Posterior vena cava (tissue), 2 donors: ENCODE data around the gene PPARD. TPM values are rescaled to one million over a fixed set of nuclear protein-coding genes. Genes with fewer than 3 reads are reported as not detected.
A peak's percentile ranks its signal among the peaks of the same experiment; 100 is the strongest.
"Not testable (repeated sequence)": the region's sequence is repeated elsewhere in the genome, so short reads cannot be mapped to it uniquely, and the experiment has no call there.

Experiments
- DNase-seq: peaks from one replicate; pipeline ENCODE4 v3.0.0-alpha.2; 2020; ENCODE audit warnings: low spot score
- intact Hi-C, 2 donors: fragments of 100-400 bp; cut with DNase I; formaldehyde crosslinking; loops; one replicate each; pipeline versions ENCODE4 v1.14.1 to v1.14.2; 2022 to 2023
- total RNA-seq, 2 donors: library from RNA; stranded (reverse); fragmentation: NEBNext Ultra II Directional; extraction: Animal tissue kit (Norgen Biotek cat#: 25700); gene quantifications; one replicate each; pipeline ENCODE4 v1.2.1, GENCODE V29; 2021
- donor health status: DM: yes; HTN: yes; CAD: no.
- donor health status: DM: yes; HTN: yes; CAD: no.

PPARD gene
- total RNA-seq, 2 donors from 2014 or later = 16.3 to 19.8 TPM

GRCh38 chr6:35310265-35310831 is 32.0 kb upstream of the PPARD start:
- DNase-seq = peak; percentile 47
- intact Hi-C loops = no loop called here

GRCh38 chr6:35311390-35312075 is 30.8 kb upstream of the PPARD start:
- intact Hi-C loops = no loop called here
- peak; percentile 69 for DNase-seq

- peak; percentile 52 for DNase-seq
- intact Hi-C loops = no loop called here
Observed at GRCh38 chr6:35312076-35312800, 30.1 kb upstream of the PPARD start.

DNA sequence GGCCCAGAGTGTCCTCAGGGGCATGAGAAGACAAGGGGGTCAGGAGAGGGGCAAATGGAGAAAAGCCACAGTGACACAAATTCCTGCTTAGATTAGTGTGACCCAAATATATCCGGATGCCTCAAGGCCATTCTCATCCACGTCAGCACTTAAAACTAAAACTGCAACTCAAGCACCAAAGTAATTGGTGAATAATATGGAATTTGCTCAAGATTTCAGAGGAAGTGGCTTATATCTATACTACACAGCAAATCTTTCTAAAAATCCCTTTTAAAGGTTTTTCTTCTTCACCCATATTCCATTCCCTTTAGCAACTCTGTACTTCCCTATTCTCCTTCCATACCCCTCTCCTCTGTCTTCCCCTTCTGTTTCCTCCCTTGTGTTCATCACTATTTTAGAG is 29.6 kb upstream of the PPARD start:
- DNase-seq = no peak
- intact Hi-C loops = no loop called here

DNA sequence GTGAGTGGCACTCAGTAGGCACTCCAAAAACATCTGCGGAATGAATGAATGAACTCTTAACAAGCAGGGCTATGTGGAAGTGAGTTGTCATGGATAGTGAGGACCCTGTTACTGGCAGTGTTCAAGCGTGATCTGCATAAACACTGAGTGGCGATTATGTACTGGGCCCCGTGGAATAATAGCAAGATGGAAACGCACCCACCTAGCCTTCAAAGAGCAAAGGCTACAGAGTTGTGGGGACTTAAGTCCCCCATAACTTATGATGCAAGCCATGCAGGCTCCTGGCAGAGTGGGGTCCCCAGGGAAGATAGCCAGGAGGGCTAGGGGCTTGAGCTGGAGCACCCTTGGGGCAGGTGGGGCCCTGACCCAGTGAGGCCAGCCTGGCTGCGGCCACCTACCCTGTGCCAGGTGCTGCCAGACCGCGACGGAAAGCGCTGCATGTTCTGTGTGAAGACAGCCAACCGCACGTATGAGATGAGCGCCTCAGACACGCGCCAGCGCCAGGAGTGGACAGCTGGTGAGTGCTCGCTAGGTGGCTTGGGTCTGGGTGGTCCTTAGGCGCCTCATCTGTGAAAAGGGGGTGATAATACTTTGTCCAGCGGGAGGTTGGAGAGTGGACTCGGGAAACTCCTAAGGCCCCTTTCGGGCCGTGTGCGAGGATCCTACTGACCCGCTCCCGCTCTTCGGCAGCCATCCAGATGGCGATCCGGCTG is 24.7 kb upstream of the PPARD start:
- no peak for DNase-seq
- intact Hi-C loops = no loop called here

- peak; percentile 88 for DNase-seq
- intact Hi-C loops = no loop called here
Observed at GRCh38 chr6:35318196-35319171, 23.9 kb upstream of the PPARD start.

- intact Hi-C loops = no loop called here
- DNase-seq = peak; percentile 64
Observed at GRCh38 chr6:35319346-35320030, 22.9 kb upstream of the PPARD start.

DNA sequence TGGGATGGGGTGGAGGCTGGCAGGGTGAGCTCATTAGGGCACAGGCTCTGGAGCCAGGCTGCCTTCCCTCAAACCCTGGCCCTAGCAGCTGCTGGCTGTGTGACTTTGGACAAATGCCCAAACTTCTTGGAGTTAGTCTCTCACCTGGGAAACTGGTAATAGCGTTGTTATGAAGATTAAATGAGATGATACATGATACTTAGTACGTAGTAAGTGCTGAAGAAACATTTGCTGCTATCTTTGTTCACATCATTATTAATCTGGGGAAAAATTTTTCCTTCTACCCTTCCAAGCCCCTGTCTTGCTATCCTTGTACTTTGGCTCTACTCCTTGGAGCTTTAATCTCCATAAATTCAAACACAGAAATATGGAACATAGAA is 22.3 kb upstream of the PPARD start:
- intact Hi-C loops = no loop called here
- DNase-seq = peak; percentile 40

GRCh38 chr6:35321091-35321490 is 21.3 kb upstream of the PPARD start:
- DNase-seq = no peak
- intact Hi-C loops = no loop called here

DNA sequence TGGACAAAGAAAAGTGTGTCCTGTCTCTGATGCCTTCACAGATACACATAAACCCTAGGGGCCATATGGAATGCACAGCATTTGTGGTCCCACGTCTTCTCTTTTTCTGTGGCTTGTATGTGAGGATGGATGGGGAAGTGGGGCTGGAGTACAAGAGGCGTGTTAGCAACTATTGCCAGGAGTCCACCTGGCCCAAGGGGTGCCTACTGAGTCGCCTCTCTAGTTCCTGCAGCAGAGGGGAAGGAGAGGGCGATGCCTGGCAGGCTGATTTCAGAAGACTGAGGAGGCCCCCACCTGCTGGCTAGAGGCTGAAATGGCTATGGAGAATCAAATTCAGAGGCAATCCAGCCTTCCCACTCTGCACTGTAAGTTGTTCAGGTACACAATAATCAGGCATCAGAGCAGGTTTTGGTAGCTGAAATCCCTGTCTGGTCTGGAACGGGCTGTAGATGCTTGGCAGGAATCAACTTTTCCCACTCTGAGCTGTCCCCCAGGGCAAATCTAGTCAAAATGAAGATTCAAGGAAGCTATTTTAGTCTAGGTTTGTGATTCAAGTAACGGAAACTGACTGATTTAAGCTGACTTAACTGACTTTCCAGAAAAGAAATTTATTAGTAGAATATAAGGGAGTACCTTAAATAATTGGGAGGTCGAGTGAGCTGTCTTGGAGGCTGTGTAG is 14.9 kb upstream of the PPARD start:
- intact Hi-C loops = no loop called here
- DNase-seq = peak; percentile 87

DNA sequence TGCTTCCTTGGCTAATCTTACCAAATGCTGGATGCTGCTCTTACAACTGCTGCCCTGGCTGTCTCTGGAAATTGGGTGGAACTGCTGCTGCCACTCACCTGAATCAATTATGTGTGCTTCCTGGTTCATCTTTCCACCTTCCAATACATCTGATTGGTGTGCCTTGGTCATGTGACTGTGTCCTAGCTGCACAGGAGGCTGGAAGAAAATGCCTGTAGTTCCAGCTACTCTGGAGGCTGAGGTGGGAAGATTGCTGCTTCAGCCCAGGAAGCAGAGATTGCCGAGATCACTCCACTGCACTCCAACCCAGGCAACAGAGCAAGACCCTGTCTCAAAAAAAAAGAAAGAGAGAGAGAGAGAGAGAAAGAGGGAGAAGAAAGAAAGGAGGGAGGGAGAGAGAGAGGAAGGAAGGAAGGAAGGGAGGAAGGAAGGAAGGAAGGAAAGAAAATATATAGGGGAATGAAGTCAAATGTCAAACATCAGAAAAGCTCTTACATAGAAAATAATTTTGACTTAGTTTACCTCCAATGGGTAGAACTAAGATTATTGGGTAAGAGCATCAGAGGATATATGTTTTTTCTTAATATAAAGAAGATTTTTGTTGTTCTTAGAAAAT is 14.1 kb upstream of the PPARD start:
- intact Hi-C loops = no loop called here
- no peak for DNase-seq

- intact Hi-C loops, DNase-seq: not testable (repeated sequence)
Observed at GRCh38 chr6:35328965-35329364, 13.4 kb upstream of the PPARD start.

DNA sequence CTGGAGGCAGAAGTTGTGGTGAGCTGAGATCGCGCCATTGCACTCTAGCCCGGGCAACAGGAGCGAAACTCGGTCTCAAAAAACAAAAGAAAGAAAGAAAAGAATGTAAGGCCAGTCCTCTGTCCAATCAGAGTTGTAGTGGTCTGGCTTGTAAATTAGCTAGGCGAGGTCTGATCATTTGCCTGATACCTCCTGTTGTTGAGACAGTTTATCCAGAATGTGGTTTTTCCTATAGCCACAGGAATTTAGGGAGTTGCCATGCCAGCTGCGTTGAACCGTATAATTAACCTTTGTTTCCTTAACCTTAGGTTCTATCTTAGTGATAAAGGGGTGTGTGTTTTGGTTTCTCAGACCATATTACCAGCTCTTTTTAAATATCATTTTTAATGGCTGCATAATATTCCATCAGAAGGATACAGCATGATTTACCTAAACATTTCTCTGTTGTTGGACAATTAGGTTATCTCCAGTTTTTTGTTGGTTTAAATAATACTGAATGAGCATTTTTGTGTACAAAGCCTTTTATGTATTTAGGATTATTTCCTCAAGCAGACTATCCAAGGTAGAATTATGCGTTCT is 11.7 kb upstream of the PPARD start:
- no peak for DNase-seq
- intact Hi-C loops = no loop called here

DNA sequence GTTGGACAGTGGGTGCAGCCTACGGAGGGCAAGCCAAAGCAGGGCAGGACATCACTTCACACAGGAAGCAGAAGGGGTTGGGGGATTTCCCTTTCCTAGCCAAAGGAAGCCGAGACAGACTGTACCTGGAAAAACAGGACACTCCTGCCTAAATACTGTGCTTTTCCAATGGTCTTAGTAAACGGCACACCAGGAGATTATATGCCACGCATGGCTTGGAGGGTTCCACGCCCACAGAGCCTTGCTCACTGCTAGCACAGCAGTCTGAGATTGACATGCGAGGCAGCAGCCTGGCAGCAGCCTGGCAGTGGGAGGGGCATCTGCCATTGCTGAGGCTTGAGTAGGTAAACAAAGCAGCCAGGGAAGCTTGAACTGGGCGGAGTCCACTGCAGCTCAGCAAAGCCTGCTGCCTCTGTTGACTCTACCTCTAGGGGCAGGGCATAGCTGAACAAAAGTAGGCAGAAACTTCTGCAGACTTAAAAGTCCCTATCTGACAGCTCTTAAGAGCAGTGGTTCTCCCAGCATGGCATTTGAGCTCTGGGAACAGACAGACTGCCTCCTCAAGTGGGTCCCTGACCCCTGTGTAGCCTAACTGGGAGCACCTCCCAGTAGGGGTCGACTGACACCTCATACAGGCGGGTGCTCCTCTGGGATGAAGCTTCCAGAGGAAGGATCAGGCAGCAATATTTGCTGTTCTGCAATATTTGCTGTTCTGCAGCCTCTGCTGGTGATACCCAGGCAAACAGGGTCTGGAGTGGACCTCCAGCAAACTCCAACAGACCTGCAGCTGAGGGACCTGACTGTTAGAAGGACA is 10.1 kb upstream of the PPARD start:
- DNase-seq, intact Hi-C loops: not testable (repeated sequence)

DNA sequence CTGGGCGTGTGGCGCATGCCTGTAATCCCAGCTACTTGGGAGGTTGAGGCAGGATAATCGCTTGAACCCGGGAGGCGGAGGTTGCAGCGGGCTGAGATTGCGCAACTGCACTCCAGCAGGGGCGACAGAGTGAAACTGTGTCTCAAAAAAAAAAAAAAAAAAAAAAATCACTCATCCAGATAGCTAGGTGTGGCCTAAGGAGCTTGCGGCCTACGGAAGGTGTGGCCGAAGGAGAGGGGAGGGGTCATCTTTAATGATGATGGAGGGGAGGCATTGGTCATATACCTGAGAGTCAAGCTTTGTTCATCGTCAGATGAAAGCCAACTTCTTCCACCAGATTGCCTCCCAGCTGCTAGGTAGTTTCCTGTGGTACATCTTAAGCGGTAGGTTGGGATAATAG is 801 bp upstream of the PPARD start:
- intact Hi-C loops = loop anchor here in 1 of 2 donors (5.0 kb wide), 1 partner anchor 76 kb away; no protein-coding TSS in a partner anchor
- no peak for DNase-seq
